ENCODE data around the gene CENPU.

CENPU gene

DNA sequence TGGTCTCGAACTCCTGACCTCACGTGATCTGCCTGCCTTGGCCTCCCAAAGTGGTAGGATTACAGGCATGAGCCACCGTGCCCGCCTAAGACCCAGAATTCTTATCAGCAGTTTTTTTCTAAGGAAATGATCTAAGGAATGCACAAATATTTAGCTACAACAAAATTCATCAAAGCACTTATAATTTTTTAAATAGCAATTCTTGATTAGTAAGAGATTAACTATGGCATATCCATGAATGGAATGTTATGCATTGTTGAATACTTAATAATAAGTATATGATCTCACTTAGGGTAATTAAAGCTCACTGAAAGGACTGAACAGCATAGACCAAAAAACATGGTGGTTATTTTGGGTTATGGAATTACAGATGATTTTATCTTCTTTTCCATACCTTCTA is 18.4 kb downstream of the CENPU start:
- Histone ChIP-seq H3K27ac (ENCODE audit: low read depth, low read length) (no peak overlapping the region), H3K4me1 (ENCODE audit: control insufficient read depth in 1 of 2, insufficient read depth in 2 of 2, low read length in 2 of 2) (no peaks in the 10 kb centered on the region), H3K36me3 (ENCODE audit: control insufficient read depth in 1 of 2, insufficient read depth in 2 of 2, low read length in 2 of 2) (peaks cover 0 to 17% of the 10 kb centered on the region in 2 donors), H3K9ac (ENCODE audit: low read depth in 1 of 2, low read length in 2 of 2) (no peak overlapping the region), H3K9me3 (ENCODE audit: control insufficient read depth in 1 of 2, low read length in 2 of 2) (no peaks in the 10 kb centered on the region), H3K4me3 (ENCODE audit: low read depth in 1 of 2, low read length in 2 of 2) (no peak overlapping the region), H3K27me3 (ENCODE audit: control insufficient read depth in 1 of 2, insufficient read depth in 2 of 2, low read length in 2 of 2) (no peaks in the 10 kb centered on the region)

DNA sequence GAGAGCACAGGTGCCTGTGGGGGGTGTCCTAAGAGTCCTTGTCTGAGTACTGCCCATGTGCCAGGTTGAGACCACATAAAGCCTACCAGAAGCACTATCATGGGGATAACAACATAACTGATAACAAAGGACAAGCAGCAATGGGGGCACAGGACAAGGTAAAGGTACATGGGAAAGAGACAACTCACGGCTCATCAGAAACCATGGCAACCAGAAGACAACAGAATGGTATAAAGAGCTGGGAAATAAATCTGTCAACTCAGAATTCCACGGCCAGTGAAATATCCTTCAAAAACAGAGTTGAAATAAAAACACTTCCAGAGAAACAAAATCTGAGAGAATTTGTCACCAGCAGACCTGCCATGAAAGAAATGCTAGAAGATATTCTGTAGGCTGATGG is 20.0 kb downstream of the CENPU start:
- no peaks in the 10 kb centered on the region for H3K27me3 ChIP-seq (ENCODE audit: control insufficient read depth in 1 of 2, insufficient read depth in 2 of 2, low read length in 2 of 2)
- no peak overlapping the region for H3K4me3 ChIP-seq (ENCODE audit: low read depth in 1 of 2, low read length in 2 of 2)
- no peaks in the 10 kb centered on the region for H3K4me1 ChIP-seq (ENCODE audit: control insufficient read depth in 1 of 2, insufficient read depth in 2 of 2, low read length in 2 of 2)
- H3K9ac ChIP-seq (ENCODE audit: low read depth in 1 of 2, low read length in 2 of 2) = no peak overlapping the region
- H3K36me3 ChIP-seq (ENCODE audit: control insufficient read depth in 1 of 2, insufficient read depth in 2 of 2, low read length in 2 of 2) = peaks cover 0 to 9% of the 10 kb centered on the region in 2 donors
- H3K27ac ChIP-seq (ENCODE audit: low read depth, low read length) = no peak overlapping the region
- H3K9me3 ChIP-seq (ENCODE audit: control insufficient read depth in 1 of 2, low read length in 2 of 2) = no peaks in the 10 kb centered on the region

DNA sequence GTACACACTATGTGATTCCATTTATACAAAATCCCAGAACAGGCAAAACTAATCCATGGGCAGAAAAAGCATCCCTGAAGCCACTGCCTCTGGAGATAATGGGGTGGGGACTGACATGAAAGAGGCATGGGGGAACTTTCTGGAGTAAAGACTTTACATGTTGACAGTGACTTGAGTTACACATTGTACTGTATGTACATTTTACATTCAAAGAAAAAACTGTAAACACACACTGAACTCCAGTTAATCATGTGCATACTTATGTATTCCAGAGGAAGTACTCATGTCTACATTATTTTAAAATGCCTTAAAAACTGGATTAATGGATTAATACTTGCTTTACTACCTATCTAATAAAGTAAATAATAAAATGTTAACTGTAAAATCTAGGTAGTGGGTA is 21.6 kb downstream of the CENPU start:
- H3K36me3 ChIP-seq (ENCODE audit: control insufficient read depth in 1 of 2, insufficient read depth in 2 of 2, low read length in 2 of 2) = peaks cover 0 to 8% of the 10 kb centered on the region in 2 donors
- H3K9me3 ChIP-seq (ENCODE audit: control insufficient read depth in 1 of 2, low read length in 2 of 2) = no peaks in the 10 kb centered on the region
- no peak overlapping the region for H3K27ac ChIP-seq (ENCODE audit: low read depth, low read length)
- H3K4me3 ChIP-seq (ENCODE audit: low read depth in 1 of 2, low read length in 2 of 2) = no peak overlapping the region
- H3K9ac ChIP-seq (ENCODE audit: low read depth in 1 of 2, low read length in 2 of 2) = no peak overlapping the region
- no peaks in the 10 kb centered on the region for H3K27me3 ChIP-seq (ENCODE audit: control insufficient read depth in 1 of 2, insufficient read depth in 2 of 2, low read length in 2 of 2)
- no peaks in the 10 kb centered on the region for H3K4me1 ChIP-seq (ENCODE audit: control insufficient read depth in 1 of 2, insufficient read depth in 2 of 2, low read length in 2 of 2)

DNA sequence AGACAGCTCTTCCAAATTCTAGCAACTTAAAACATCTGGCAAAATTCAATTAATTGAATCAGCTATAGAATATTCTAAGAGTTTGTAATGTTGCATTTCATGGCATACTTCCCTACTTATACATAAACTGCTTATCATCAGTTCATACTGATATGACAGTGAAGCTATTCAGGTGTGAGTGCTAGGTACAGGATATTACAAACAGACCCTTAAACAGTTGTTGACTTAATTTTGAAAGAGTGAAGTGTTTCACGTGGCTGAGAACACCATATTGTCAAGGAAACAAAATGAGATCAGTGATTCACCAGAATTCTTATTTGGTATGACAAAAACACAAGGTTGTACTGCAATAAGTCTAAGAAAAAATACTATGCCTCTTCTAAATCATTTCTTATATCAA is 27.4 kb downstream of the CENPU start:
- Histone ChIP-seq H3K9me3 (ENCODE audit: control insufficient read depth in 1 of 2, low read length in 2 of 2) (no peaks in the 10 kb centered on the region), H3K4me1 (ENCODE audit: control insufficient read depth in 1 of 2, insufficient read depth in 2 of 2, low read length in 2 of 2) (no peaks in the 10 kb centered on the region), H3K27ac (ENCODE audit: low read depth, low read length) (no peak overlapping the region), H3K36me3 (ENCODE audit: control insufficient read depth in 1 of 2, insufficient read depth in 2 of 2, low read length in 2 of 2) (peaks cover 0 to 18% of the 10 kb centered on the region in 2 donors), H3K4me3 (ENCODE audit: low read depth in 1 of 2, low read length in 2 of 2) (no peak overlapping the region), H3K27me3 (ENCODE audit: control insufficient read depth in 1 of 2, insufficient read depth in 2 of 2, low read length in 2 of 2) (no peaks in the 10 kb centered on the region), H3K9ac (ENCODE audit: low read depth in 1 of 2, low read length in 2 of 2) (no peak overlapping the region)

DNA sequence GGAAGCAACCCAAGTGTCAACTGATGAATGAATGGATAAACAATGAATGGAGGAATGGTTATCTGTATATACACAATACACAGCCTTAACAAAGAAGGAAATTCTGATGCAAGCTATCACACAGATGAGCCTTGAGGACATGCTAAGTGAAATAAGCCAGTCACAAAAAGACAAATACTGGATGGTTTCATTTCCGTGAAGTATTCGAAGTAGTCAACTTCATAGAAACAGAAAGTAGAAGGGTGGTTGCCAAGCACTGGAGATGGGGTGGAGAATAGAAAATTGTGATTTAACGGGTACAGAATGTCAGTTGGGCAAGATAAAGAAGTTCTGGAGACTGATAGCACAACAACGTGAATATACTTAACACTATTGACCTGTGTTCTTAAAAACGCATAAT is 28.2 kb downstream of the CENPU start:
- Histone ChIP-seq H3K4me1 (ENCODE audit: control insufficient read depth in 1 of 2, insufficient read depth in 2 of 2, low read length in 2 of 2) (no peaks in the 10 kb centered on the region), H3K9ac (ENCODE audit: low read depth in 1 of 2, low read length in 2 of 2) (no peak overlapping the region), H3K4me3 (ENCODE audit: low read depth in 1 of 2, low read length in 2 of 2) (no peak overlapping the region), H3K27me3 (ENCODE audit: control insufficient read depth in 1 of 2, insufficient read depth in 2 of 2, low read length in 2 of 2) (no peaks in the 10 kb centered on the region), H3K36me3 (ENCODE audit: control insufficient read depth in 1 of 2, insufficient read depth in 2 of 2, low read length in 2 of 2) (peaks cover 0 to 18% of the 10 kb centered on the region in 2 donors), H3K9me3 (ENCODE audit: control insufficient read depth in 1 of 2, low read length in 2 of 2) (no peaks in the 10 kb centered on the region), H3K27ac (ENCODE audit: low read depth, low read length) (no peak overlapping the region)

DNA sequence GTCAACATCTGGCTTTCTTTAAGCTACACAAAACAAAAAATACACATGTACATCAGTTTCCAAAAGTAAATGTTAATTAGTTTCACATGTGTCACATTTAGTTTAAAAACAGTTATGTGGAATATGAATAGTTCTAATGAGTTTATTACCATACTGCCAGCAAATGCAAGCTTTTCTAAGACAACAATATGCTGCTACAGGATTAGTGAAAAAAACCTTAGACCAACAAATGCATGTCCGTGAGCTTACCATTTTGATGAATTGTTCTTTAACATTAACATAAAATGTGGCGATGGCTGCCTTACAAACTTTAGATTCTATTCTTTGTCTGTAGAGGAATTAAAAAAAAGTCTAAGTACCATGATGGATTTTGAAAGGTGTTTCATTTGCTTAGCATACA is 31.8 kb downstream of the CENPU start:
- Histone ChIP-seq H3K9me3 (ENCODE audit: control insufficient read depth in 1 of 2, low read length in 2 of 2) (no peaks in the 10 kb centered on the region), H3K9ac (ENCODE audit: low read depth in 1 of 2, low read length in 2 of 2) (no peak overlapping the region), H3K36me3 (ENCODE audit: control insufficient read depth in 1 of 2, insufficient read depth in 2 of 2, low read length in 2 of 2) (peaks cover 0 to 14% of the 10 kb centered on the region in 2 donors), H3K27ac (ENCODE audit: low read depth, low read length) (no peak overlapping the region), H3K27me3 (ENCODE audit: control insufficient read depth in 1 of 2, insufficient read depth in 2 of 2, low read length in 2 of 2) (no peaks in the 10 kb centered on the region), H3K4me1 (ENCODE audit: control insufficient read depth in 1 of 2, insufficient read depth in 2 of 2, low read length in 2 of 2) (no peaks in the 10 kb centered on the region), H3K4me3 (ENCODE audit: low read depth in 1 of 2, low read length in 2 of 2) (no peak overlapping the region)

DNA sequence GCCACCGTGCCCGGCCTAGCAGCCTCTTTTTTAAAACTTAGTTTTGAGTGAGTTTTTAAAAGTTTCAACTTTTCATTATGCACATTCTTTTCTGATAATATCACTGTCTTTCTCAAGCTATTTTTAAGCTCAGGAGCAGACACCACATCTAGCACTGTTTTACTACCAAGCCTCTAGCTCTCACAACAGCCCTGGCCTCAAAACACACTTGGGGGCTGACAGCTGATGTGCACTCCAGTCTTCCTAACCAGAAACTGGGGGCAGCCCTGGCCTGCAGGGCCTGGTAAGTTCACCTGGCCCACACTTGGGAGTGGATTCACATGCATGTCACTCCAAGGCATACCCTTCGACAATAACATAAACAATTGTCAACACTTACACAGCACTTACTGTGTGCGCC is 34.0 kb downstream of the CENPU start:
- Histone ChIP-seq H3K4me3 (ENCODE audit: low read depth in 1 of 2, low read length in 2 of 2) (no peak overlapping the region), H3K4me1 (ENCODE audit: control insufficient read depth in 1 of 2, insufficient read depth in 2 of 2, low read length in 2 of 2) (no peaks in the 10 kb centered on the region), H3K9me3 (ENCODE audit: control insufficient read depth in 1 of 2, low read length in 2 of 2) (no peaks in the 10 kb centered on the region), H3K27ac (ENCODE audit: low read depth, low read length) (no peak overlapping the region), H3K27me3 (ENCODE audit: control insufficient read depth in 1 of 2, insufficient read depth in 2 of 2, low read length in 2 of 2) (no peaks in the 10 kb centered on the region), H3K36me3 (ENCODE audit: control insufficient read depth in 1 of 2, insufficient read depth in 2 of 2, low read length in 2 of 2) (peaks cover 0 to 21% of the 10 kb centered on the region in 2 donors), H3K9ac (ENCODE audit: low read depth in 1 of 2, low read length in 2 of 2) (no peak overlapping the region)

DNA sequence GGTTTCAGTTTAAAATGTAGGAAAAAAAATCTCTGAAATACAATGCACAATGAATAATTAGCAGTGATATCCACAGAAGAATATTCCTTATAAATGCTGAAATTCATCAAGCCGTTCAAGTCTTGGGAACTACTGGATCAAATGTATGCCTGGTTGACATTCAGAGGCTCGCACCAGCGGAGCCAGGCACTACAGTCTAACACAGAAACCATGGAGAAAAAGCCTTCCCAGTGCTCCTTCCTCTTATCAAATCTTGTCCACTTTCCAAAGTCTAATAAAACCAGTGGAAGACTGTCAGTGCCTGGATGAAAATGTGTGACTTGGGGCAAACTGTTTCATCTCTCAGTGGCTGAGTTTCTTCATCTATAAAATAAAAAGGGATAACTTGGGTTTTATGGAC is 35.9 kb downstream of the CENPU start:
- Histone ChIP-seq H3K4me1 (ENCODE audit: control insufficient read depth in 1 of 2, insufficient read depth in 2 of 2, low read length in 2 of 2) (no peaks in the 10 kb centered on the region), H3K9me3 (ENCODE audit: control insufficient read depth in 1 of 2, low read length in 2 of 2) (no peaks in the 10 kb centered on the region), H3K27me3 (ENCODE audit: control insufficient read depth in 1 of 2, insufficient read depth in 2 of 2, low read length in 2 of 2) (no peaks in the 10 kb centered on the region), H3K4me3 (ENCODE audit: low read depth in 1 of 2, low read length in 2 of 2) (no peak overlapping the region), H3K27ac (ENCODE audit: low read depth, low read length) (no peak overlapping the region), H3K9ac (ENCODE audit: low read depth in 1 of 2, low read length in 2 of 2) (no peak overlapping the region), H3K36me3 (ENCODE audit: control insufficient read depth in 1 of 2, insufficient read depth in 2 of 2, low read length in 2 of 2) (peaks cover 8 to 28% of the 10 kb centered on the region in 2 donors)

DNA sequence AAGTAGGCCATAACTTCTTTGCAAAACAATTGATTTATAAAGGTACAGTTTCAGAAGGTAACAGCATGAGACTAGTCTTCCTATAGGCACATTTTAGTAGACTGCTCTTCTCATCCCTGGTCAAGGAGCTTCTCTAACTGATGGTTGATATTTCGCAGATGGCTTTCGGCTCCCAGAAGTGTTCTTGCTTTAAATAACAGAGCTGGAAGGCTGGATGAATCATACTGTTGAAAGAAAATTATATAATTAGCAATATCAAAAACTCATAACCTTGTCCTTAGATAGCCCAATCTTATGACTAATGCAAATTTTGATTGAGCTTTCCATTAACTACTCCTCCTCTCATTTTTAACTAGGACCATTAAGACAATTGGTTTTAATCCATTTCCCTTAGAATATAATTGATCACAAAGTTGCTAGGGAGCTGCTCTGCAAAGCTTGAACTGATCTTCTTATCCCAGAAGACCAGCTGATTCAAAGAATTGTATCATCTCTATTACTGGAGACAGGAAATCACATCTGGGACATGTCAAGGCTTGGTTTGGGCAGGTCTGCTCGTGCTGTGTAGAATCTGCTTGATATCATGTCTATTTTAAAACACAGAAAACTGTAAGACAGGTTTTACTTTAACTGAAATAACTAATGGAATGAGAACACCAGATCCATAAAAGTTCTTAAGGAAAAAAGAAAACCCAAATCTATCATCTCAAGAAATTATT is 38.6 kb downstream of the CENPU start:
- Histone ChIP-seq H3K27ac (ENCODE audit: low read depth, low read length) (no peak overlapping the region), H3K4me1 (ENCODE audit: control insufficient read depth in 1 of 2, insufficient read depth in 2 of 2, low read length in 2 of 2) (no peaks in the 10 kb centered on the region), H3K9me3 (ENCODE audit: control insufficient read depth in 1 of 2, low read length in 2 of 2) (no peaks in the 10 kb centered on the region), H3K9ac (ENCODE audit: low read depth in 1 of 2, low read length in 2 of 2) (no peak overlapping the region), H3K27me3 (ENCODE audit: control insufficient read depth in 1 of 2, insufficient read depth in 2 of 2, low read length in 2 of 2) (no peaks in the 10 kb centered on the region), H3K36me3 (ENCODE audit: control insufficient read depth in 1 of 2, insufficient read depth in 2 of 2, low read length in 2 of 2) (peaks cover 8 to 24% of the 10 kb centered on the region in 2 donors), H3K4me3 (ENCODE audit: low read depth in 1 of 2, low read length in 2 of 2) (no peak overlapping the region)

DNA sequence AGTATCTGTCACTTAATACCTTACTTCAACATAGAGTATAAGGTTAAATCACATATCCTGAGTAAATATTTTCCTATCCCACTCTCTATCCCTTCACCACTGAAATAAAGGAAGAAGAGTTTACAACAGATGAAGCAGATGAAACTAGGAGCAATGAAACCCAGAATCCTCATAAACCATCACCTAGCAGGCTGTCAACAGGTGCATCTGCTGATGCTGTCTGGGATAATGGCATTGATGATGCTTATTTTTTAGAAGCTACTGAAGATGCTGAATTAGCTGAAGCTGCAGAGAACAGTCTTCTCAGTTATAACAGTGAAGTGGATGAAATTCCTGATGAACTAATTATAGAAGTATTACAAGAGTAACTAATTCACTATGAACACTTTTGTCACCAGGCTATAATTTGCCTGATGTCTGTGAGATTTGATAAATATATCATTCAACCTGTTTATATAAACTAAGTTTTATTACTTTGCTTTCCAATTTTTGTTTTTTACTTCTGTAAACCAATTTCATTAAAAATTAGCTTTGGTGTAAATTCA is 39.4 kb downstream of the CENPU start:
- no peak overlapping the region for H3K27ac ChIP-seq (ENCODE audit: low read depth, low read length)
- H3K9ac ChIP-seq (ENCODE audit: low read depth in 1 of 2, low read length in 2 of 2) = no peak overlapping the region
- H3K4me3 ChIP-seq (ENCODE audit: low read depth in 1 of 2, low read length in 2 of 2) = no peak overlapping the region
- H3K4me1 ChIP-seq (ENCODE audit: control insufficient read depth in 1 of 2, insufficient read depth in 2 of 2, low read length in 2 of 2) = no peaks in the 10 kb centered on the region
- peaks cover 8 to 24% of the 10 kb centered on the region in 2 donors for H3K36me3 ChIP-seq (ENCODE audit: control insufficient read depth in 1 of 2, insufficient read depth in 2 of 2, low read length in 2 of 2)
- H3K27me3 ChIP-seq (ENCODE audit: control insufficient read depth in 1 of 2, insufficient read depth in 2 of 2, low read length in 2 of 2) = no peaks in the 10 kb centered on the region
- H3K9me3 ChIP-seq (ENCODE audit: control insufficient read depth in 1 of 2, low read length in 2 of 2) = no peaks in the 10 kb centered on the region
